GM18951 (cell line): ENCODE measurements around the gene CRHR2.
"Not testable (repeated sequence)": the region's sequence is repeated elsewhere in the genome, so short reads cannot be mapped to it uniquely, and the experiment has no call there.

Experiments
- POLR2A ChIP-seq: IDR thresholded peaks from 4 replicates; pipeline ENCODE4 v1.6.1; 2011; ENCODE audit warnings: mild to moderate bottlenecking; ENCODE audit not compliant: insufficient read length, insufficient read depth; ENCODE audit errors: extremely low read depth
- in situ Hi-C: fragments of 300-500 bp; cut with MboI; formaldehyde crosslinking; loops from one replicate; pipeline ENCODE4 v1.12.0; 2022; ENCODE audit warnings: low sequenced_read_pairs, mixed read lengths, inconsistent platforms; ENCODE audit not compliant: unreplicated experiment

CRHR2 gene

GRCh38 chr7:30652132-30652531, 30.1 kb downstream of the CRHR2 start:
- in situ Hi-C loops, result no loop called here
- TF ChIP-seq POLR2A, result no peak

DNA sequence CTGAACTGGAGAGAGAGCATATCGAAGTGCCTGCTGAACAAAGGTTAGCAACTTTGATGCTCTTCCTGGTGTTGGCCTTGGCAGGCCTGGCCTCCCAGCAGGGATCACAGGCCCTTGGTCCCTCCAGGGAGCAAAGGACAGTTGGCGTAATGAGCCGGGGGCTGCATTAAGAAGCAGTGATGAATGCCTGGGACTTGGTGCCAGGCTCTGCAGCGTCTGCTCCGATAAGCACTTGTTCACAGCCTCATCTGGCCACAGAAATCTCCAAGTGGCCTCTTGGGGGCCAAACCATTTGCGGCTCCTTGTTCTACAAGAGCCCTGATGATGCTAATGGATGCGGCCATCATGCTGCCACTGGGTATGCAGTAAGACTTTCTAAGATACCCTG, 31.8 kb downstream of the CRHR2 start:
- TF ChIP-seq POLR2A, result no peak
- in situ Hi-C loops, result no loop called here

DNA sequence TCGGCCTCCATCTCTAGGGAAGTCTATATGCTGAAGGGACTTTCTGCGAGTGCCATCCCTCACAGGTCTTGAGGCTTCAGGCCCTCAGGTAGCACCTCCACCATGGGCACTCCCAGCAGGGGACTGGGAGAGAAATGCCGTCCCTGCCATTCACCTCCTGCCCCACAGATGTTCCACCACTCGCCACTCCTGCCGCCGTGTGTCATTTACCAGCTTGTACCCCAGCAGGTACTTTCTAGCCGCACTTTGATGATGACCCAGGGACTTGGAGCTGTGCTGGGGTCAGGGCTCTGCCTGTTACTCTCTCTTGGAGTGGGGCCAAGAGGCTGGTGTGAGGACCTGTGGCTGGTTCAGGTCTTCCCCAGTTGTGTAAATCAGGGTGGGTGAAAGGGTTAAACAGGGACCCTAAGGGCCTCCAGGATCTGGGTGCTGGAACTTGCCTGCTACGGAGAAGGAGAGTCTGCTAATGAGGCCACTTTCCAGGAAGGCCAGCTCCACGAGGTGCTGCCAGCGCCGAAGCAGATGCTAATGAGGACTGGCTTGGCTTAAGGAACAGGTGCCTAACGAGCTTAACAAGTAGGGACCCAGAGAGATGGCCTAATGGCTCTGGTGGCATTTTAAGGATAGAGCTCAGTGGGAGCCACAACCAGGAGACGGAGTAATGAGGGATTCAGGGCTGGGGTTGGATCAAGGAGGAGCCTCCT, 32.4 kb downstream of the CRHR2 start:
- TF ChIP-seq POLR2A, result no peak
- in situ Hi-C loops, result no loop called here

DNA sequence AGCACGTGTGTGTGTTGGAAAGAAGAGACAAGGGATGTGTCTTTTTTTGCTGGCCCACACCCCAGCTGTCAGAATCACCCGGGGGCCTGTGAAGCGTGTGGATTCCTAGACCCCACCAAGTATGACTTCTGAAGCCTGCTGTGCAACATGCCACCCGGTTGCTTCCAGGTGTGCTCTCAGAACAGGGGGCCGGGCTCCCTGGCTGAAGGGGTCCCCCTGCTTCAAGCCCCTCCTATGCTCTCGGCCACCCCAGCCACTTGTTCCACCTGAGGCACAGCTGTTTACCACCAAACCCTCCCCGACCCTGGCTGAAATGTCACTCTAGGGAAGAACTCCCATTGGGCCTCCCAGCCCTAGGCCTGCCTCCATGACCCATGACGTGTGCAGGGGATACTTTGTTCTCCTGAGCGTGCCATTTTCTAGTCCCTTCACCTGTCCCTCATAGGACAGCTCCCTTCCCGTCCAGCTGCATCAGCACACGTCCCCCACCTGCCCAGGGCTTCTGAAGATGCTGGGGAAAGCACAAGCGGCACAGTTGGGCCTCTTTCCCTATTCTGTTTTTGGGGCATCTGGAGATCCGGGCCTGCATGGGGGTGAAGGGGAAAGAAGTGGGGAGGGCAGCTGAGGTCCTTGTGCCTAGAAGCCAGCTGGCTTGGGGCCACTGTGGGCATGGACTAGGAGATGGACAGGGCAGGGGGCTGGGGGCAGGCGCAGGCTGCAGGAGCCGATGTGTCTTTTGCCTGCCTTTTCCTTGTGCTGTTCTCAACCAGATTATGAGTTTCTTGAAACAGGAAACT, 33.3 kb downstream of the CRHR2 start:
- in situ Hi-C loops, result no loop called here
- TF ChIP-seq POLR2A, result no peak

- TF ChIP-seq POLR2A, result no peak
- in situ Hi-C loops, result no loop called here
Measured at GRCh38 chr7:30647589-30648364, 34.5 kb downstream of the CRHR2 start.

DNA sequence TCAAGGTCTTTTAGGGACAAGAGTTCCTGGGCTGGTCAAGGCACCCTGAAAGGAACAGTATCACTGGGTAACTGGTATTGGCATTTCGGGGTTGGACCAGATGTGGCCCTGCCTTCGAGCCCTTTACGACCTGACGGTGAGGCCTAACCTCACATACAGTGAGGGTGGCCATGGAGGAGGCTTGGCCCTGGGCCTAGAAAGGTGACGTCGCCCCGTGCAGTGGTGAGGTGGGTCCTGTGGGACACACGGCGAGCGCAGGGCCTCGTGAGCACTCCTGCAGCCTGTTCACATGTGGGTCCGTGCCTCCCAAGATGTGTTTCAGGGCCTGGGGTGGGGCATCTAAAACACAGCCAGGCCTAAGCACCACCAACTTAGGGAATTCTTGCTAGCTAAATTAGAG, 36.1 kb downstream of the CRHR2 start:
- no peak for TF ChIP-seq POLR2A
- in situ Hi-C loops, result no loop called here

DNA sequence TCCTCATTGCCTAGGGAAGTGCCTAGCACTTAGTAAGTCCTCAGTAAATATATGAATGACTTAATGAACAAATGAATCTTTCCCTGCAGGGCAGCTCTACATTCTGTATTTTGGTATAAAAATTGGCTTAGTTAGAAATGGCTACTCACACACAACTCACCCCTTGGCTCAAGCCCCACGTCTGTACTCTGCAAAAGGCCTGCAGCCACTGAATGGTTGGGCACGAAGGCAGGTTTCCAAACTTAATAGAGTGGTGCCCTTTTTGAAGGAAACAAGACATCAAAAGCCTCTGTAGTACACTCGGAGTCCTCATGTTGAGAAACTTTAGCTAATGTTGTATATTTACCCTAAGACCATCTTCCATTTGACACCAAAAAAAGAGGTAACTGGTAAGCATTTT, 36.6 kb downstream of the CRHR2 start:
- in situ Hi-C loops, result no loop called here
- TF ChIP-seq POLR2A, result no peak

DNA sequence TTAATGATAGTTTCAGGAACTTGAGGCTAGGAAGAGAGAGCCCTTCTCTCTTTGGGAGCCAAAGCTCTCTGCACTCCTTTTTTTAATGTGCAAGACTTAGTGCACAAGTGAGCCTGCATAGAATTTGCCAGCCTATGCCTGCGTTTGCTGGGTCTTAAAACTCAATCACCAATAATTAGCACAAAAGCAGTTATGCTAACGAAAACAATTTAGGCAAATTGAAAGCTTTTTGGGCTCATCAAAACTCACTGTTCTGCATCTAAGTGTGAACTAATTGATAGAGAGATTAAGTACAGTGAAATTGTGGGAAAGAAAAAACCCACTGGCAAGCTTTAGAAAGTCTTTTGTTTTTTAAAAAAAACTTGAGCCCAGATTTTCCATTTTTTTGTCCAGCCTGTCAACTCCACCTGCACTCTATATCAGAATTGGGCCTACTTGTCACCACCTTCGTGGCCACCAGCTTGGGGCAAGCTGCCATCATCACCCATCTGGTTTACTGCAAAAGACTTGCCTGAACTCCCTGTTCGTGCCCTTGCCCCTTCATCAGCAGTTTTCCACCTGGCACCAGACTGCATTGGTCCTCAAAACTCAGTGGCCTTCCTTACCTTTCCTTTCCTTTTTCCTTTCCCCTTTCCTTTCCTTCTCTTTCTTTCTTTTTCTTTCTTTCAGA, 37.8 kb downstream of the CRHR2 start:
- in situ Hi-C loops, result no loop called here
- no peak for TF ChIP-seq POLR2A

GRCh38 chr7:30642789-30643188, 39.5 kb downstream of the CRHR2 start:
- in situ Hi-C loops, result no loop called here
- TF ChIP-seq POLR2A, result no peak

DNA sequence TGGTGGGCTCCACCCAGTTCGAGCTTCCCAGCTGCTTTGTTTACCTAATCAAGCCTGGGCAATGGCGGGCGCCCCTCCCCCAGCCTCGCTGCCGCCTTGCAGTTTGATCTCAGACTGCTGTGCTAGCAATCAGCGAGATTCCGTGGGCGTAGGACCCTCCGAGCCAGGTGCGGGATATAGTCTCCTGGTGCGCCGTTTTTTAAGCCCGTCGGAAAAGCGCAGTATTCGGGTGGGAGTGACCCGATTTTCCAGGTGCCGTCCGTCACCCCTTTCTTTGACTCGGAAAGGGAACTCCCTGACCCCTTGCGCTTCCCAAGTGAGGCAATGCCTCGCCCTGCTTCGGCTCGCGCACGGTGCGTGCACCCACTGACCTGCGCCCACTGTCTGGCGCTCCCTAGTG, 39.9 kb downstream of the CRHR2 start:
- in situ Hi-C loops, result not testable (repeated sequence)

DNA sequence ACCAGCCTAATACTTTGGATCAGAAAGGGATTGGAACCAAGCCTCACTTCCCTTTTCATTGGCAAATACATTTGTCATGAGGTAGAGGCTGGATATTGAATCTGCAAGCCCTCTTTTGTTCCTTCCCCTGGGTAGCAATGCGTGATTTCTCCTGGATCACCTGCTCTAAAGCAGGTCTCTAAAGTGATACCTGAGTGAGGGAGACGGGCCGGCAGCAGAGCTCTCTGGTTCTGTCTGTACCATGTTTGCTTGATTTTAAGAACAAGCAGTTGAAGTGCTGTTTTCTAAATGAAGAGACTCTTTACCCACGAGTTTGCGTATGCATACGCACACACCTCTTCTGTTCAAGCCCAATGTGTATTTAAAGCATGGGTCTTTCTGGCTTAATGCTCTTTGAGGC, 46.5 kb downstream of the CRHR2 start:
- TF ChIP-seq POLR2A, result no peak
- in situ Hi-C loops, result no loop called here

GRCh38 chr7:30634634-30635201, 47.5 kb downstream of the CRHR2 start:
- in situ Hi-C loops, result no loop called here
- TF ChIP-seq POLR2A, result no peak

DNA sequence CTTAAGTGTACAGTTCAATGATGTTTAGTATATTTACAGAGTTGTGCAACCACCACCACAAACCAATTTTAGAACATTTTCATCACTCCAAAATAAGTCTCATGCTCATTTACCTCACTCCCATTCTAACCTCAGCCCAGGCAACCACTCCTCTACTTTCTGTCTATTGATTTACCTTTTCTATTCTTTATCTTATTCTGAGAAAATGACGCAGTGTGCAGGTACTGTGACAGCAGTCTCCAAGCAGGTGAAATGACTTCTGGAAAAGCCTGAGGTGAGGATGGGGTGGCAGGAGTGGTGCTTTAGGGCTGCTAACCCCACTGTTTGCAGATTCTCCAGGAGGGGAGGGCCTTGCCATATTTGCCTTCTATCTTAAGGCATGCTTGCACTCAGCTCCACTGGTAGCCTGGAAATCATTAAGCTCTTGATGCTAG, 48.0 kb downstream of the CRHR2 start:
- TF ChIP-seq POLR2A, result no peak
- in situ Hi-C loops, result no loop called here

GRCh38 chr7:30633223-30633622, 49.0 kb downstream of the CRHR2 start:
- no peak for TF ChIP-seq POLR2A
- in situ Hi-C loops, result no loop called here
